CD8-positive, alpha-beta memory T cell (primary cell): Measurements from ENCODE around the gene DUS1L. TPM values are rescaled to one million over a fixed set of nuclear protein-coding genes. Genes with fewer than 3 reads are reported as not detected.

Experiments
- CTCF ChIA-PET: fragments of 350-600 bp; sonication (Branson Sonifier 250); formaldehyde crosslinking; loops from one replicate; lab custom pipeline; 2021; ENCODE audit warnings: antibody characterized with exemption; lab: Charles Lee
- POLR2A ChIA-PET: fragments of 350-600 bp; sonication (Branson Sonifier 250); formaldehyde crosslinking; loops from one replicate; lab custom pipeline; 2021; ENCODE audit warnings: antibody characterized with exemption; lab: Charles Lee
- DNase-seq, 5 donors: peaks; one replicate each; pipeline versions ENCODE4 v3.0.0 to v3.0.0-alpha.2; 2020 to 2022; ENCODE audit warnings: mixed read lengths in 1 of 5
- H3K27ac ChIP-seq: one replicate; pipeline ENCODE4 v1.7.0; 2013; ENCODE audit warnings: low read depth, mild to moderate bottlenecking, low read length, moderate library complexity
- H3K27me3 ChIP-seq: 2 replicates; pipeline ENCODE4 v1.7.0; 2013; ENCODE audit warnings: low read length, mild to moderate bottlenecking; ENCODE audit not compliant: insufficient read depth, poor library complexity, severe bottlenecking
- H3K36me3 ChIP-seq: 2 replicates; pipeline ENCODE4 v1.7.0; 2013; ENCODE audit warnings: mild to moderate bottlenecking, low read length, moderate library complexity; ENCODE audit not compliant: insufficient read depth
- H3K4me1 ChIP-seq: 2 replicates; pipeline ENCODE4 v1.7.0; 2013; ENCODE audit warnings: mild to moderate bottlenecking, low read length, moderate library complexity; ENCODE audit not compliant: insufficient read depth
- H3K4me3 ChIP-seq: 2 replicates; pipeline ENCODE4 v1.7.0; 2013; ENCODE audit warnings: mild to moderate bottlenecking, low read length
- H3K9me3 ChIP-seq: 2 replicates; pipeline ENCODE4 v1.7.0; 2013; ENCODE audit warnings: mild to moderate bottlenecking, low read length
- H3K27ac Mint-ChIP-seq, 8 donors: one replicate each; pipeline ENCODE4 v1.8.0; 2020 to 2021; ENCODE audit warnings: mixed read lengths in 8 of 8, mild to moderate bottlenecking in 6 of 8, inconsistent platforms in 3 of 8, moderate library complexity in 3 of 8
- H3K27me3 Mint-ChIP-seq, 2 donors: one replicate each; pipeline ENCODE4 v1.8.0; 2020 to 2021; ENCODE audit warnings: mixed read lengths in 2 of 2, mild to moderate bottlenecking in 1 of 2, moderate library complexity in 1 of 2
- H3K36me3 Mint-ChIP-seq, 3 donors: one replicate each; pipeline ENCODE4 v1.8.0; 2020 to 2021; ENCODE audit warnings: mixed read lengths in 3 of 3, inconsistent platforms in 1 of 3, mild to moderate bottlenecking in 1 of 3
- H3K4me1 Mint-ChIP-seq, 3 donors: one replicate each; pipeline ENCODE4 v1.8.0; 2020 to 2021; ENCODE audit warnings: mixed read lengths in 3 of 3, inconsistent platforms in 1 of 3, mild to moderate bottlenecking in 1 of 3
- H3K4me3 Mint-ChIP-seq, 7 donors: one replicate each; pipeline ENCODE4 v1.8.0; 2020 to 2021; ENCODE audit warnings: mixed read lengths in 7 of 7, mild to moderate bottlenecking in 6 of 7, moderate library complexity in 4 of 7, inconsistent platforms in 2 of 7
- H3K9me3 Mint-ChIP-seq, 5 donors: one replicate each; pipeline ENCODE4 v1.8.0; 2020 to 2022; ENCODE audit warnings: mixed read lengths in 5 of 5, mild to moderate bottlenecking in 3 of 5, moderate library complexity in 2 of 5, inconsistent platforms in 1 of 5
- polyA plus RNA-seq: library from polyadenylated mRNA; unstranded; fragments of 300-500 nt; fragmentation: Illumina TruSeq; gene quantifications from one replicate; pipeline ENCODE4 v1.2.3, GENCODE V29; 2021
- total RNA-seq, 2 experiments: library from RNA; stranded (reverse); gene quantifications; one replicate each; pipeline ENCODE4 v1.2.3, GENCODE V29; 2021

DUS1L gene
- total and polyA plus RNA-seq, 3 experiments from 2014 or later: 142 to 210 (median 206) TPM

DNA sequence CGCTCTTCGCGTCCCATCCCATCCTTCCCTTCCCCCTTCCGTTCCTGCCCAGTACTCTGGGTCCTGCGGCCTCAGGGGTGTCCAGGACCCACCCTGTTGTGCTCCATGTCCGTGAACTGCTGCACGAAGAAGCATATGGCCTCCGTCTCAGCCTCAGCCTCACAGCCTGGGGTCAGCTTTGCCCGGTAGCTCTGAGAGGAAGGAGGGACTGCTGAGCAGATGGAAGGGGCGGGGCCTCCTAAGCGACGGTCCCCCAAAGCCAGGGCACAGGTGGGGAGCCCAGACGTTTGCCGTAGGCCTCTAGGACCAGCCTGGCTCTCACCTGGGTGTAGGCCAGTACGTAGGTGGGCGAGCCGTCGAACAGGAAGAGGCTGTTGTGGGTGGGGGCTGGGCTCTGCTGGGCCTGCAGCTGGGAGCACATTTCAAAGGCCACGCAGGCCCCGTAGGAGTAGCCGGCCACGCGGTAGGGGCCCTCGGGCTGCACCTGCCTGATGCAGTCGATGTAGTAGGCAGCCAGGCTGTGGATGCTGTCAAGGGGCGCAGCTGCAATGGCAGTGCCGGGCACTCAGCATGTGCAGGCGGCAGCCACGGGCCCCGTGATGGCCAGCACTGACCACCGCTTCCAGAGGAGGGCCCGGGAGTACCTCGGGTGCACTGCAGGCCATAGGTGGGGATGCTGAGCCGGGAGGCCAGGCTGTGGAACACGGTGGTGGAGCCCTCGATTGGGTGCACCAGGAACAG, 14.6 kb upstream of the DUS1L start:
- no peaks in the 10 kb centered on the region for H3K4me1 ChIP-seq
- Mint-ChIP-seq H3K36me3 (peaks cover 0 to 55% (median 2%) of the 10 kb centered on the region in 3 donors), H3K9me3 (no peaks in the 10 kb centered on the region), H3K27me3 (no peaks in the 10 kb centered on the region), H3K27ac (no peak overlapping the region), H3K4me3 (no peak overlapping the region), H3K4me1 (no peaks in the 10 kb centered on the region)
- no peaks in the 10 kb centered on the region for H3K27me3 ChIP-seq
- H3K4me3 ChIP-seq: no peak overlapping the region
- H3K9me3 ChIP-seq: no peaks in the 10 kb centered on the region
- no peak for DNase-seq
- H3K36me3 ChIP-seq: peaks cover 9% of the 10 kb centered on the region
- CTCF ChIA-PET: no interaction called here
- no peak overlapping the region for H3K27ac ChIP-seq
- POLR2A ChIA-PET: no interaction called here

DNA sequence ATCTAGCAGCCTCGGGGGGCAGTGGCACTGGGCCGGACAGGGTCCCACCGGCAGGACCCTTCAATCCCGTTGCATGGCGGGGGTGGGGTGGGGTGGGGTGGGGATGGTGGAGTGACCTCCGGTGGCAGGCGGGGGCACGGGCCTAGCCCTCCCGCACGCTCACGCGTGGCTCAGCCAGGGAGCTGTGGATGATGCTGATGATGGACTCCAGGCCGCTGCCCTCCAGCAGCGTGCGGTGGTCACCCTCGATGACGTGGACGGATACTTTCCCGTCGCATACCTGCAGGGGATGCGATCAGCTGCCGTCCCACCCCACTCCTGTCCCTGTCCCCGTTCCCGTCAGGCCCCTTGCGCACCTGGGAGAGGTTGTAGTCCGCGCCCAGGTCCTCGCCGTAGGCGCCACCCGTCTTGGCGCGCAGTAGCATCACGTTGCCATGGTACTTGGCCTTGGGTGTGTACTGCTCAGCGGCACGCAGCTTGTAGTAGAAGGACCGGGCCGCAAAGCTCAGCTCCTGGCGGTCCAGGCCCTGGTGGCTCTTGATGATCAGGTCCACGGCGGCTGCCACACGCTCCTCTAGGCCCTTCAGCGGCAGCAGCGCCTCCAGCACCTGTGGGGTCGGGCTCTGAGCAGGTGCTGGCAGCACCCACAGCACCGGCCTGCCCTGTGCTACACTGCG, 13.5 kb upstream of the DUS1L start:
- Mint-ChIP-seq H3K27ac (no peak overlapping the region), H3K9me3 (no peaks in the 10 kb centered on the region), H3K36me3 (peaks cover 0 to 49% (median 2%) of the 10 kb centered on the region in 3 donors), H3K27me3 (no peaks in the 10 kb centered on the region), H3K4me3 (no peak overlapping the region), H3K4me1 (no peaks in the 10 kb centered on the region)
- H3K36me3 ChIP-seq: peaks cover 5% of the 10 kb centered on the region
- POLR2A ChIA-PET: interaction anchor here (0.6 kb wide), 1 partner anchor 47 kb away, joined by 4 read pairs; no protein-coding TSS in a partner anchor
- CTCF ChIA-PET: no interaction called here
- no peaks in the 10 kb centered on the region for H3K9me3 ChIP-seq
- no peak overlapping the region for H3K4me3 ChIP-seq
- H3K27ac ChIP-seq: no peak overlapping the region
- no peaks in the 10 kb centered on the region for H3K27me3 ChIP-seq
- no peaks in the 10 kb centered on the region for H3K4me1 ChIP-seq
- no peak for DNase-seq

DNA sequence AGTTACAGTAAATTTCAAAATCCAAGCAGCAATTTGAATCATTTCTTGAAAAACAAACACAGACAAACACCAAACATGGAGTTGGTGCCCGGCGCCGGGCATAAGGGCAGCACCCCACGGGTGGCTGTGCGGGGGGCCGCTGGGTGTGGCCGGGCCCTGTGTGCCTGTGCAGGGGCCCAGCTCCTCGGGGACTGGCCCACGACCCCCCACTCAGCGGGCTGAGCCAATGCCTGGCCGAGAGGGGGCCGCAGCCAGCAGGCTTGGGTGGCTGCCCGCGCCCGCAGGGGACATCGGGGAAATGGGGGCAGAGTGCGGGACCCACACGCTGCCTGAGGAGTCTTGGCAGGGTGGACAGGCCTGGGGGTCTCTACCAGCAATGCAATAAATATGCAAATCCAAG, 12.8 kb upstream of the DUS1L start:
- Histone ChIP-seq H3K36me3 (peaks cover 5% of the 10 kb centered on the region), H3K27ac (no peak overlapping the region), H3K4me1 (no peaks in the 10 kb centered on the region), H3K9me3 (no peaks in the 10 kb centered on the region), H3K27me3 (no peaks in the 10 kb centered on the region), H3K4me3 (no peak overlapping the region)
- Mint-ChIP-seq H3K27ac (no peak overlapping the region), H3K27me3 (no peaks in the 10 kb centered on the region), H3K4me1 (no peaks in the 10 kb centered on the region), H3K9me3 (no peaks in the 10 kb centered on the region), H3K36me3 (peaks cover 0 to 43% (median 2%) of the 10 kb centered on the region in 3 donors), H3K4me3 (peak overlapping the region in 1 of 7 donors; percentile 75)
- no peak for DNase-seq
- ChIA-PET CTCF (no interaction called here), POLR2A (no interaction called here)

DNA sequence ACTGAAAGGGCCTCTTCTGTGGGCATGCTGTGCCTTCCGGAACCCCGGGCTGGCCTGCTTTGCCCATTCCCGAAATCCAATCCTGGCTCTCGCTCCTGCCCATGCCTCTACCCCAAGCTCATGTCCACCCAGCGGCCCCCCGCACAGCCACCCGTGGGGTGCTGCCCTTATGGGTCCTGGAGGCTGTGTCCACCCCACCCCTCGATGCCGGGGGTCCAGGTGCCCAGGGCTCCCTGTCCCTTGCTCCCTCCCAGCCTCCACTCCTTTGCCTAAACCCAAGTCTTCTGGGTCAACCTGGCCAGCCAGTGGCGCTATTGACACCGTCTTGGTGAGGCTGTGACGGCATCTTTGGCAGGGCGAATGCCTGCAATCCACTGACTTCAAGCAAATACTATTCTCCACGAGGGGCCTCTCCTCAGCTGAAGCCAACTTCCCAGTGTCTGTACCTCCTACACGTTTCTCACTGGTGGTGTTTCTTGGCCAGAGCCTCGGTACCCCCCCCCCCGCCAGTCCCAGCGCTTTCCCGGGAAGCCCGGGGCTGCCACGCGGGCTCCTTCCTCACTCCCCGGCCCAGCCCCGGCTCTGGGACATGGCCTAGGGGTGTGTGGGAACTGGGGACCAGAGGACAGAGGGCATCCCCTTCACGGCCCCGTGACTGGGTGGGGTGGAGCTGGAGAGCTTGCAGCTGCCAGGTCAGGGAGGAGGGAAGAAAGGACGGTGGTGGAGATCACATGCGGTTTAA, 12.2 kb upstream of the DUS1L start:
- Mint-ChIP-seq H3K36me3 (peaks cover 0 to 37% (median 2%) of the 10 kb centered on the region in 3 donors), H3K27me3 (no peaks in the 10 kb centered on the region), H3K27ac (peak overlapping the region in 1 of 8 donors; percentile 68), H3K4me1 (no peaks in the 10 kb centered on the region), H3K9me3 (no peaks in the 10 kb centered on the region), H3K4me3 (peak overlapping the region in 1 of 7 donors; percentile 75)
- Histone ChIP-seq H3K4me3 (no peak overlapping the region), H3K4me1 (no peaks in the 10 kb centered on the region), H3K27me3 (no peaks in the 10 kb centered on the region), H3K36me3 (peaks cover 5% of the 10 kb centered on the region), H3K27ac (no peak overlapping the region), H3K9me3 (no peaks in the 10 kb centered on the region)
- DNase-seq: no peak
- CTCF ChIA-PET: no interaction called here
- POLR2A ChIA-PET: no interaction called here

DNA sequence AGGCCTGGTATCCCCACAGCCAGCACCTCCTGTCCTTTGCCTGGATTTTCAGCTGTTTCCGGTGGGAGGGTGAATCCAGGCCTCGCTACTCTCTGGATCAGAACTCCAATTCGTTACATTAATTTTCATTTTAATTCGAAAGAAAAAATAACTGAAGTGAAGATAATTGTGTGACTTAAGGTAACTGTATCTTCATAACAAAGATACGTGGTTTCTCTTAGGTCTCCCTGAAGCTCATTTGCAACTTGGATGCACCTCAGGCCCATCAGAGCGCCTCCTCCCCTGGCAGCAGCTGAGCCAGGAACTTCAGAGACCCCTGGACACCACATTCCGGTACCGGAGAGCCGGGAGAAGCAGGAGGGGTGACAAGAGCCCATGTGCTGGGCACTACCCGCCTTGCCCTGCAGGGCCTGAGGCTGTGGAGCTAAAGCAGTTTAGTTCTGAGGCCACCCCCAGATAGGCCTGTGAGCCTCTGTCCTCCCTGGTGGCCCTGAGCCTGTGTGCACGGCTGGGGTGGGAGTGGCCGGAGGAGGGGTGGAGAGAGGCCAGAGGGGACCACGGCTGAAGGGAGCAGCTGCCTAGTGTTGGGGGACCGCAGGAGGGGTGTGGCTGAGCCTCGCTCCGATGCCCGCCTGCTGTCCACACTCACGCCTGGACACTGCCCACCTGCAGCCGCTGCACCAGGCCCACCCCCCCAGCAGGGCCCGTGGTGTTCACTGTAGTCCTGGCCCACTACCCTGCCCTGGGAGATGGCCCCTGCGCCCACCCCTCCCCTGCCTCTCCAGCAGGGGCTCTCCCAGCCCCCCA, 11.4 kb upstream of the DUS1L start:
- CTCF ChIA-PET: no interaction called here
- Histone ChIP-seq H3K36me3 (peaks cover 5% of the 10 kb centered on the region), H3K27me3 (no peaks in the 10 kb centered on the region), H3K9me3 (no peaks in the 10 kb centered on the region), H3K27ac (no peak overlapping the region), H3K4me1 (no peaks in the 10 kb centered on the region), H3K4me3 (no peak overlapping the region)
- POLR2A ChIA-PET: interaction anchor here (0.7 kb wide), 1 partner anchor 11 kb away, joined by 3 read pairs; no protein-coding TSS in a partner anchor
- no peaks in the 10 kb centered on the region for H3K9me3 Mint-ChIP-seq
- H3K27ac Mint-ChIP-seq: no peak overlapping the region
- peaks cover 0 to 30% (median 2%) of the 10 kb centered on the region in 3 donors for H3K36me3 Mint-ChIP-seq
- H3K4me3 Mint-ChIP-seq: peak overlapping the region in 1 of 7 donors; percentile 61
- H3K27me3 Mint-ChIP-seq: no peaks in the 10 kb centered on the region
- no peaks in the 10 kb centered on the region for H3K4me1 Mint-ChIP-seq
- no peak for DNase-seq

DNA sequence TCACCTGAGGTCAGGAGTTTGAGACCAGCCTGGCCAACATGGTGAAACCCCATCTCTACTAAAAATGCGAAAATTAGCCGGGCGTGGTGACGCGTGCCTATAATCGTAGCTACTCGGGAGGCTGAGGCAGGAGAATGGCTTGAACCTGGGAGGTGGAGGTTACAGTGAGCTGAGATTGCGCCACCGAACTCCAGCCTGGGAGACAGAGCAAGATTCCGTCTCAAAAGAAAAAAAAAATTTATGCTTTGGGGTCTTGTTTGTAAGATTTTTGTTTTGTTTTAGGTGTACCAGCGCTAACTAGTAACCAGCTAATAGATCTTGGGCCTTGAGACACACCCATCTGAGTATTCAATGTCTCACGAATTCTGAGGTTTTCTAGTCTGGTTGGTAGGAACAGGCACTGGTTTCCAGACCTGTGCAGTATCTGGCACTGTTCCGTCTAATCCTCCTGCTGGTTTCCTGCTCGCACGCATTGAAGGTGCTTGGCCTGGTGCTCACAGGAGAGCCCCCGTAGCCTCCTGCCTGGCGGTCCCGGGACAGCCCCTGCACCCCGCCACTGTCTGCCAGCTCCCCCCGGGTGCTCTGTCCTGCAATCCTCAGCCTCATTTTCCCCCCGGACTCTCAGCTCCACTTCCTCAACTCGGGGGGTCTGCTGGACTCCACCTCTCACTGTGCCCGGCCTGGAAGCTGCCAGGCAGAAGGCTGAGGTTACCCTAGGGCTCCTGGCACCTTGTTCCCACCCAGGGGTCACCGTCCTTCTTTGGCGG, 10.6 kb upstream of the DUS1L start:
- Histone ChIP-seq H3K9me3 (no peaks in the 10 kb centered on the region), H3K4me1 (no peaks in the 10 kb centered on the region), H3K27ac (no peak overlapping the region), H3K36me3 (peaks cover 5% of the 10 kb centered on the region), H3K4me3 (no peak overlapping the region), H3K27me3 (no peaks in the 10 kb centered on the region)
- peak overlapping the region in 1 of 8 donors; percentile 74 for H3K27ac Mint-ChIP-seq
- peaks cover 0 to 25% (median 2%) of the 10 kb centered on the region in 3 donors for H3K36me3 Mint-ChIP-seq
- peak overlapping the region in 1 of 7 donors; percentile 66 for H3K4me3 Mint-ChIP-seq
- CTCF ChIA-PET: no interaction called here
- no peak for DNase-seq
- no peaks in the 10 kb centered on the region for H3K27me3 Mint-ChIP-seq
- H3K4me1 Mint-ChIP-seq: no peaks in the 10 kb centered on the region
- POLR2A ChIA-PET: interaction anchor here (0.7 kb wide), 1 partner anchor 10 kb away, joined by 3 read pairs; no protein-coding TSS in a partner anchor
- no peaks in the 10 kb centered on the region for H3K9me3 Mint-ChIP-seq

DNA sequence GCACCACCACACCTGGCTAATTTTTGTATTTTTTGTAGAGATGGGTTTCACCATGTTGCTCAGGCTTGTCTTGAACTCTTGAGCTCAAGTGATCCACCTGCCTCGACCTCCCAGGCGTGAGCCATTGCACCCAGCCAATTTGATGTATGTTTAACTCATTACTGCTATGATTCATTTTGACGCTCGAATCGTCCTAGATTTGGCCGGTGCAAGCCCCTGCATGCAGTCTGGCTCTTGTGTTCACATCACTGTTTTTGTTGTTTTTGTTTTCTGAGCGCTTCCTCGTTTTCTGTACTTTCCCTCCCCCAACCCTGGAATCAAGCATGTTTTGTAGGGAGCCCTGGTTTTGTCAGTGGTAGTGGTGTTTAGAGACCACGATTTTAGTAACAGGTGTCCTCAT, 7.8 kb upstream of the DUS1L start:
- H3K36me3 ChIP-seq: no peaks in the 10 kb centered on the region
- no peaks in the 10 kb centered on the region for H3K27me3 ChIP-seq
- no peak overlapping the region for H3K27ac Mint-ChIP-seq
- H3K27me3 Mint-ChIP-seq: no peaks in the 10 kb centered on the region
- H3K4me1 ChIP-seq: no peaks in the 10 kb centered on the region
- H3K9me3 Mint-ChIP-seq: no peaks in the 10 kb centered on the region
- CTCF ChIA-PET: no interaction called here
- no peaks in the 10 kb centered on the region for H3K4me1 Mint-ChIP-seq
- DNase-seq: no peak
- peaks cover 0 to 3% (median 2%) of the 10 kb centered on the region in 3 donors for H3K36me3 Mint-ChIP-seq
- H3K9me3 ChIP-seq: no peaks in the 10 kb centered on the region
- no peak overlapping the region for H3K4me3 ChIP-seq
- no peak overlapping the region for H3K4me3 Mint-ChIP-seq
- no peak overlapping the region for H3K27ac ChIP-seq
- POLR2A ChIA-PET: no interaction called here
